BLaER1 (cell line): ENCODE results near the gene SH2B3.

Experiments used
- H3K27ac ChIP-seq: shearing (Covaris generic); formaldehyde crosslinking; 2 replicates; pipeline ENCODE4 v1.8.1; 2022
- H3K27me3 ChIP-seq: shearing (Covaris generic); formaldehyde crosslinking; 2 replicates; pipeline ENCODE4 v1.8.1; 2022
- H3K36me3 ChIP-seq: shearing (Covaris generic); formaldehyde crosslinking; 2 replicates; pipeline ENCODE4 v1.8.1; 2022
- H3K4me1 ChIP-seq: shearing (Covaris generic); formaldehyde crosslinking; 2 replicates; pipeline ENCODE4 v1.8.1; 2022
- H3K4me2 ChIP-seq: shearing (Covaris generic); formaldehyde crosslinking; 2 replicates; pipeline ENCODE4 v1.8.1; 2022
- H3K4me3 ChIP-seq: shearing (Covaris generic); formaldehyde crosslinking; 2 replicates; pipeline ENCODE4 v1.8.1; 2022
- H3K9ac ChIP-seq: shearing (Covaris generic); formaldehyde crosslinking; 2 replicates; pipeline ENCODE4 v1.8.1; 2022
- H3K9me3 ChIP-seq: shearing (Covaris generic); formaldehyde crosslinking; 2 replicates; pipeline ENCODE4 v1.8.1; 2022
- H4K20me1 ChIP-seq: shearing (Covaris generic); formaldehyde crosslinking; 2 replicates; pipeline ENCODE4 v1.8.1; 2022
- Cebpa-rat ChIP-seq: shearing (Covaris generic); IDR thresholded peaks from 2 replicates; pipeline ENCODE4 v1.8.1; 2022

SH2B3 gene

DNA sequence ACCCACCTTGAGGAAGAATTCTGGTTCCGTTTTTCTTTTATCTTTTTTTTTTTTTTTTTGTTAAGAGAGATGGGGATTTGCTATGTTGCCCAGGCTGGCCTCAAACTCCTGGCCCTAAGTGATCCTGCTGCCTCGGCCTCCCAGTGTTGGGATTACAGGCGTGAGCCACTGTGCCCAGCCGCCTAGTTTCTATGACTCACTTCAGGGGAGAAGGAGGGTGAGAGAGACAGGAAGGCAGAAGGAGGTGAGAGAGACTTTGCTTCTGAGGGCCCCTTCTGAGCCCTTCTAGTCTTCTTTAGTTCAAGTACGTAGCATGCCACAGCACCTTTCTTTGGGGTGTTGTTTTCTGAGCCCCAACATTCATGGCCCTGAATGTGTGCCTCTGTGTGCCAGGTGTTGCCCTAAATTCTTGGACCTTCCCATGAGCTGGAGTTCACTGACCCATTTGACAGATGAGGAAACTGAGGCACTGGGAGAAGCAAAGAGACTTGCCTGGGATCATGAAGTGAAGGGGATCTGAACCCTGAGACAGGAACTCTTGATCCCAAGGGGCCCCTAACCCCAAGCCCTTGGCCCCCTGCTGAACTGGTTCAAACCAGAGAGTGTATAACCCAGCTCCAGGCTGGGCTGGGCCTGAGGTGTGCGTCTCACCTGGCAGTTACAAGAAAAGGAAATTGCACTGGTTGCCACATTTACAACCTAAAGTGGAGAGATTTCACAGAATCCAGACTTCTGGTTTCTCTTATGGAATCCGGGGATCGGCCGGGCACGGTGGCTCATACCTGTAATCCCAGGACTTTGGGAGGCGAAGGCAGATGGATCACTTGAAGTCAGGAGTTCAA lies 20.8 kb downstream of the SH2B3 start:
- Histone ChIP-seq H4K20me1 (peaks cover 98% of the 10 kb centered on the region), H3K4me1 (peaks cover 95% of the 10 kb centered on the region), H3K4me3 (no peak overlapping the region), H3K9ac (no peak overlapping the region; the same call in 1 of the 2 replicates), H3K36me3 (peaks cover 13% of the 10 kb centered on the region), H3K4me2 (peak overlapping the region; percentile 90), H3K9me3 (no peaks in the 10 kb centered on the region), H3K27me3 (no peaks in the 10 kb centered on the region), H3K27ac (no peak overlapping the region)
- no peak for TF ChIP-seq Cebpa-rat

DNA sequence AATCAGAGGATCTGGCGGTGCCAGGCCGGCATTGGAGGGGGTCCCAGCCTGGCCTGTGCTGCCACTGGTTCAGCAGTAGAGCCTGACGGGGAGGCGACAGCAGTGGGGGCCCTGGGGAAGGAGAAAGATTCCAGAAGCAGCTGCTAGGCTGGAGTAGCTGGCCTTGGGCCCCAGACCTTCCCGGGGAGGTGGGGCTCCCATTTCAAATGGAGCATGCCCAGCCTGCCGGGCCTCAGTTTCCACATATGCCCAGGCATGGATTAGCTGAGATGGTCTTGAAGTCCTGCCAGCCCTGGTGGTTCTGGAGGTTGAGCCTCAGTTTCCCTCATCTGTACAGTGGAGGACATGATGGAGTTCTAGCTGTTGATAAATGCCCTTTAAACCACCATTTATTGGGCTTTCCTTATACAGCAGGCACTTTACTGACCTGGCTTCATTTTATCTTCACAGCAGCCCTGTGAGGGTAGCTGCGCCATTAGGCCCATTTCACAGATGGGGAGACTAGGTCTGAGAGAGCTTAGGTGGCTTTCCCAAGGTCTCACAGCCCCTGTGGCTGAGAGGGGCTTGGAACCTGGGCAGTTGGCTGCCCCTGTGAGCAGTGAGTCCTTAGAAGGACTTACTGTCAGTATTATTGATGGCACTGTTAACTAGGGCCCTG lies 21.8 kb downstream of the SH2B3 start:
- Histone ChIP-seq H3K9ac (no peak overlapping the region), H3K27me3 (no peaks in the 10 kb centered on the region), H3K9me3 (no peaks in the 10 kb centered on the region), H3K36me3 (0 out of 2 replicates have a peak, but pooled peaks cover 8% of the 10 kb centered on the region), H3K27ac (peak overlapping the region; percentile 75), H3K4me3 (0 out of 2 replicates have a peak overlapping the region, but pooled peaks have one; percentile 36), H3K4me1 (peaks cover 96% of the 10 kb centered on the region), H4K20me1 (peaks cover 99% of the 10 kb centered on the region), H3K4me2 (peak overlapping the region; percentile 90)
- no peak for TF ChIP-seq Cebpa-rat

DNA sequence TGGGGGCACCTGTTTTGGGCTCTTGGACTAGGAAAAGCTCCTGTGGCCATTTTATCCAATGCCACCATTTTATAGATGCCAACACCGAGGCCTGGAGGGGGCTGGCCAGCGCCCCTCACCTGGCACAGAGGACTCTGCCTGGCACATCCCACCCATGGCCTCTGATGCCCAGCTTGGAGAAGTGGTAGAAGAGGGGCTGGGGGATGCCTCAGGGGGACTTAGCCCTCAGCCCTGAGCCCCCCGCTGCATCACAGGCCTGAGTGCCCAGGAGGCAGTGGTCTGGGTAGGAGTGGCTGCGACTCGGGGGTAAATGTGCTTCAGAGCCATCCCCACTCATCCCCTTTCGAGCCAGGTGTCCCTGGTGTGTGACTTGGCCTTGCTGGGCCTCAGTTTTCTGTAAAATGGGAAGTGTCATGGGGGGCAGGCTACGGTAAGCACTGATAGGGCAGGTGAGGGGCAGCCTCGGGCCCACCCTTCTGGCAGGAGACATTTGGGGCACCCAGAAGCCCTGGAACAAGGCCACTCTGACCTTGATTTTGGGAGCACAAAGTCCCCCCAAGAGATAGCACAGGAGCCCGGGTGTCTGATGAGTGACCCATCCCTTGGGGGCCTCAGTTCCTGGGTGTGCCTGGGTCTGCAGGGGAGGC lies 22.5 kb downstream of the SH2B3 start:
- peak overlapping the region; percentile 90 for H3K4me2 ChIP-seq
- 0 out of 2 replicates have a peak, but pooled peaks cover 3% of the 10 kb centered on the region for H3K36me3 ChIP-seq
- peaks cover 100% of the 10 kb centered on the region for H3K4me1 ChIP-seq
- H3K27me3 ChIP-seq, result no peaks in the 10 kb centered on the region
- H3K9me3 ChIP-seq, result no peaks in the 10 kb centered on the region
- H3K4me3 ChIP-seq, result peak overlapping the region; percentile 36; the same call in 1 of the 2 replicates
- H4K20me1 ChIP-seq, result peaks cover 100% of the 10 kb centered on the region
- H3K9ac ChIP-seq, result peak overlapping the region; percentile 42
- TF ChIP-seq Cebpa-rat, result no peak
- H3K27ac ChIP-seq, result peak overlapping the region; percentile 75

DNA sequence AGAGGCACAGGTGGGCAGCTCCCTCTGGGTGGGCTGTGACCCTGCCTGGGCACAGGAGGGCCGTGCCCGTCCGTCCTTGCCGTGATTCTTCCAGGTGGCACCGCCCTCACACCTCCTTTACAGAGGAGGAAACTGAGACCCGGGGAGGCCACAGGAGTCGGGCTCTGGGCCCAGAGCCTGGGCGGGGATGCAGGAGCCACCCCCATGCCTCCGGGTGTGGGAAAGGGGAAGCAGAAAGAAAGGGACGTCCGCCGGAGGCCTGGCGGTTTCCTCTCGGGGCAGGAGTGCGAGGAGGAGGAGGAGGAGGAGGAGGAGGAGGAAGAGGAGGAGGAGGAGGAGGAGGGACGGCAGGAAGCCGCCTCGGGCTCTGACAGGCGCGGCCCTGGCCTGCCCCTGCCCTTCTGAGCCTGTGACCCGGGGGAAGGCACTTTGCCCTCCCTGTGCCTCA lies 23.0 kb downstream of the SH2B3 start:
- Histone ChIP-seq H3K9ac (peak overlapping the region; percentile 64), H3K4me3 (peak overlapping the region; percentile 36; the same call in 1 of the 2 replicates), H3K4me2 (peak overlapping the region; percentile 90), H3K27ac (peak overlapping the region; percentile 75), H3K9me3 (no peaks in the 10 kb centered on the region), H3K4me1 (peaks cover 100% of the 10 kb centered on the region), H3K27me3 (no peaks in the 10 kb centered on the region), H3K36me3 (0 out of 2 replicates have a peak, but pooled peaks cover 3% of the 10 kb centered on the region), H4K20me1 (peaks cover 100% of the 10 kb centered on the region)
- no peak for TF ChIP-seq Cebpa-rat

DNA sequence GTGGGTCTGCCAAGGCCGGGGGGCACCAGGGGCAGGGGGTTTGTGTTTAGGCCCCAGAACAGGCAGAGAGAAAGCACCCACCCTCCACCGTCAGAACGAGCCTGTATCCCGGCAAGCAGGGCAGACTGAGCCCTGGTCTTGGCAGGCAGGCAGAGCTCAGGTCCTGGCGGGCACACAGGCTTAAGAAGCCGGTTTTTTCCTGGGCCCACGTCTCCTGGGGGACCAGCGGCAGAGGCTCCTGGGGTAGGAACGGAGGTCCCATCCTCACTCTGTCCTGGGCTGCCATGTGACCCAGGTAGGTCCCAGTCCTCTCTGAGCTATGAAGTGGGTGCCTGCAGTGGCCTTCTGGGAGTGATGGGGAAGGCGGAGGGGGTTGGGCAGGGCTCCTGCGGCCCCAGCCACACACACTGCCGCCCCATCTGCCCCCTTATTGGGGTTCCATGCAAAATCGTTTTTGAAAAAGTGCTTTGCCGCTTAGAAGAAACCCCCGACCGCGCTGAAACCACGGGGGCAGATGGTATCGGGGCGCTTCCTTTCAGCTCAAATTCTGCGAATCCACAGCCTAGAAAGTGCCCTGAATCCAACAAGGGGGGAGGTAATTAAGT lies 24.2 kb downstream of the SH2B3 start:
- H3K9ac ChIP-seq, result peak overlapping the region; percentile 64
- 0 out of 2 replicates have a peak, but pooled peaks cover 3% of the 10 kb centered on the region for H3K36me3 ChIP-seq
- peaks cover 100% of the 10 kb centered on the region for H3K4me1 ChIP-seq
- H3K27me3 ChIP-seq, result no peaks in the 10 kb centered on the region
- peak overlapping the region; percentile 48 for H3K4me3 ChIP-seq
- peaks cover 100% of the 10 kb centered on the region for H4K20me1 ChIP-seq
- no peak for TF ChIP-seq Cebpa-rat
- H3K27ac ChIP-seq, result peak overlapping the region; percentile 71
- H3K4me2 ChIP-seq, result peak overlapping the region; percentile 90
- no peaks in the 10 kb centered on the region for H3K9me3 ChIP-seq

DNA sequence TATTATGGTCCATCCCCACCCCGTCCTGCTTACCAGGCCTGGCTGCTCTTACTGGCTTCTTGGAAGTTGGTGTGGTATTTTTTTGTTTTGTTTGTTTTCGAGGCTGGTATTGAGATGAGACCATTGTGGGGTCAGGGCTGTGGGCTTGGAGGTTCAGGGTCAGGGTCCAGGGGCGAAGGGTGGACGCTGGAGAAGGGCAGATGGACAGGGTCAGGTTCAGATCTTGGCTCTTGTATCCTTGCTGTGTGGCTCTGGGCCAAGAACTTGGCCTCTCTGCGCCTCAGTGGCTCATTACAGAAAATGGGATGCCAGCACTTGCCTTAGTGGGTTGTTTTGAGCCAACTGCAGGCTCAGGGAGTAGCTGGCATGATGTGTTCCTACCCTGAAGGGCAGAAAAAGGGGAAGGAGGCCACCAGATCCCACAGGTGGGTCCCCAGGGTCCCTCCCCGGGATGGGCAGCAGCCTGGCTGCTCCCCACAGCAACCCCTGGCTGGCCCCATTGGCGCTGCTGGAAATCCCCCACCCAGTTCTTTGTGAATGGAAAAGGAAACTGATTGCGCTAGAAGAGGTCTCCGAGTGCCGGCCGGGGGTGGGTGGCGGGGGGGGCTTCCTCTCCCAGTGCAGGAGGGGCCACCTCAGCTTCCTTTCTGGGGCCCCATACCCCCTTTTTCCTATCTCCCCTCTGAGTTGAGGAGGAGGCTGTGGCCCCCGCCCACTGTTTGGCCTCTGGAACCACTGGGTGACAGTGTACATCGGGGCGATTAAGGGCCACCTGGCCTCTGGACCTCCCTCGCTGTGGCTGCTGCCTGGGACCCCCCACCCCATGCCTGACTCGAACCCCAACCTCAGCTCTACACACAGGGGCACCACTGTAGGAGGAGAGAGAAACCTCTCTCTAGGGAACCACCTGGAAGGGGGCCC lies 25.0 kb downstream of the SH2B3 start:
- Histone ChIP-seq H4K20me1 (peaks cover 100% of the 10 kb centered on the region), H3K27me3 (no peaks in the 10 kb centered on the region), H3K4me1 (peaks cover 100% of the 10 kb centered on the region), H3K36me3 (0 out of 2 replicates have a peak, but pooled peaks cover 3% of the 10 kb centered on the region), H3K9me3 (no peaks in the 10 kb centered on the region), H3K4me2 (peak overlapping the region; percentile 90), H3K27ac (peak overlapping the region; percentile 71), H3K9ac (peak overlapping the region; percentile 64), H3K4me3 (peak overlapping the region; percentile 48)
- TF ChIP-seq Cebpa-rat, result no peak

DNA sequence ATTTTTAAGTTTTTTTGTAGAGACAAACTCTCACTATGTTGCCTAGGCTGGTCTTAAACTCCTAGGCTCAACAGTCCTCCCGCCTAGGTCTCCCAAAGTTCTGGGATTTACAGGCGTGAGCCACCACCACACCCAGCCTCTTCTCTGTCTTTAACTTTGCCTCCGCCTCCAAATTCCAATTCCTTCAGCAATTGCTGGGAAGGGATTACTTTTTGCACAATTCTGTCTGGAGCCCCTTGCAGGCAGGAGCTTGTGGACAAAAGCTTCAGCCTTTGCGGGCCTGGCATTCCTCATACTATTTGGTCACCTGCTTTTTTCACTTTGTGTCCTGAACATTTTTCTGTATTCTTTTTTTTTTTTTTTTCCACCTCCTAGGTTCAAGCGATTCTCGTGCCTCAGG lies 26.0 kb downstream of the SH2B3 start:
- Histone ChIP-seq H3K27me3 (no peaks in the 10 kb centered on the region), H3K4me2 (peak overlapping the region; percentile 90), H3K9me3 (no peaks in the 10 kb centered on the region), H3K4me1 (peaks cover 100% of the 10 kb centered on the region), H3K4me3 (no peak overlapping the region), H4K20me1 (peaks cover 100% of the 10 kb centered on the region), H3K9ac (no peak overlapping the region), H3K36me3 (0 out of 2 replicates have a peak, but pooled peaks cover 3% of the 10 kb centered on the region), H3K27ac (no peak overlapping the region; the same call in 1 of the 2 replicates)
- no peak for TF ChIP-seq Cebpa-rat

DNA sequence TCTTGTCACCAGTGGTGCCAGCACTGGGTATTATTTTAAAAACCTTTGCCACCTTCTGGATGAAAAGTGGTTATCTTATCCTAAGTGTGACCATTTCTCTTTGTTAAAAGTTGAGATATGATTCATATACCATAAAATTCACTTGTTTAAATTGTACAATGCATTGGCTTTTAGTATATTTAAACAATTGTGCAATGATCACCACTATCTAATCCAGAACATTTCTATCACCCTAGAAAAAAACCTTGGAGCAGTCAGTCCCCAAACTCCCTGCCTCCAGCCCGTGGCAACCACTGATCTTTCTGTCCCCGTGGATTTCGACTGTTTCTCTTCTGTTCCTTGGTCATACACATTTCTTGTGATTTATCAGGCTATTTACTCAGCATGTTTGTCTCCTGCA lies 28.3 kb downstream of the SH2B3 start:
- Histone ChIP-seq H3K27ac (peak overlapping the region; percentile 69; the same call in 1 of the 2 replicates), H3K4me2 (peak overlapping the region; percentile 90), H3K36me3 (0 out of 2 replicates have a peak, but pooled peaks cover 3% of the 10 kb centered on the region), H4K20me1 (peaks cover 100% of the 10 kb centered on the region), H3K4me1 (peaks cover 100% of the 10 kb centered on the region), H3K27me3 (no peaks in the 10 kb centered on the region), H3K9ac (peak overlapping the region; percentile 56), H3K9me3 (no peaks in the 10 kb centered on the region), H3K4me3 (peak overlapping the region; percentile 41)
- no peak for TF ChIP-seq Cebpa-rat
